K562 (cell line): ENCODE data around the gene FASTK. TPM values are rescaled to one million over a fixed set of nuclear protein-coding genes. Genes with fewer than 3 reads are reported as not detected.
A peak's percentile ranks its signal among the peaks of the same experiment; 100 is the strongest.

Experiments used
- ARID2 ChIP-seq: fragments of 450-650 bp; IDR thresholded peaks from 2 replicates; pipeline ENCODE4 v1.6.1; 2017; ENCODE audit warnings: antibody characterized with exemption, mild to moderate bottlenecking
- ARID3A ChIP-seq: IDR thresholded peaks from 2 replicates; pipeline ENCODE4 v1.6.1; 2012; ENCODE audit warnings: low read depth, low read length, improper control_type of control experiment, borderline replicate concordance
- ATF2 ChIP-seq: sonication (generic); formaldehyde crosslinking; IDR thresholded peaks from 2 replicates; pipeline ENCODE4 v1.8.1; 2022; ENCODE audit warnings: missing genetic modification reagents
- CBX2 ChIP-seq: fragments of 200-600 bp; sonication (generic); IDR thresholded peaks from one replicate; pipeline ENCODE4 v1.6.1; 2012; ENCODE audit warnings: mild to moderate bottlenecking, low read length, inconsistent platforms; ENCODE audit not compliant: insufficient read depth, poor library complexity, severe bottlenecking
- CREBBP ChIP-seq: IDR thresholded peaks from one replicate; pipeline ENCODE4 v1.6.1; 2012; ENCODE audit warnings: low read depth, mild to moderate bottlenecking, control low read depth, inconsistent platforms, low read length
- DIDO1 ChIP-seq: fragments of 450-650 bp; IDR thresholded peaks from 2 replicates; pipeline ENCODE4 v1.6.1; 2016; ENCODE audit warnings: low read depth, missing biosample characterization, missing genetic modification characterization
- FOSL1 ChIP-seq: fragments of 200-800 bp; sonication (Bioruptor generic); conservative IDR thresholded peaks from 2 replicates; pipeline ENCODE4 v1.6.1; 2016; ENCODE audit warnings: missing genetic modification characterization, missing compliant biosample characterization
- GABPB1 ChIP-seq: sonication (generic); formaldehyde crosslinking; IDR thresholded peaks from 2 replicates; pipeline ENCODE4 v1.8.0; 2022; ENCODE audit warnings: mild to moderate bottlenecking, missing genetic modification reagents
- HCFC1 ChIP-seq: IDR thresholded peaks from 2 replicates; pipeline ENCODE4 v1.6.1; 2012; ENCODE audit warnings: low read depth, low read length, improper control_type of control experiment
- IFI16 ChIP-seq: fragments of 250-450 bp; sonication (Bioruptor Pico); IDR thresholded peaks from 2 replicates; pipeline ENCODE4 v2.1.2; 2022; ENCODE audit warnings: mild to moderate bottlenecking, inconsistent platforms
- MAFG ChIP-seq: fragments of 450-650 bp; conservative IDR thresholded peaks from 2 replicates; pipeline ENCODE4 v1.6.1; 2016; ENCODE audit warnings: missing genetic modification characterization, missing compliant biosample characterization
- MIER1 ChIP-seq: fragments of 450-650 bp; IDR thresholded peaks from 2 replicates; pipeline ENCODE4 v1.6.1; 2016; ENCODE audit warnings: antibody characterized with exemption, mild to moderate bottlenecking, low read depth
- MTA1 ChIP-seq: fragments of 450-650 bp; IDR thresholded peaks from 2 replicates; pipeline ENCODE4 v1.6.1; 2017; ENCODE audit warnings: borderline replicate concordance
- NCOA2 ChIP-seq, 2 experiments: fragments of 450-650 bp; IDR thresholded peaks; 2 replicates each; pipeline ENCODE4 v1.6.1; 2018; ENCODE audit warnings: mild to moderate bottlenecking in 2 of 2, moderate library complexity in 1 of 2; ENCODE audit not compliant: partially characterized antibody in 2 of 2
- NR2F6 ChIP-seq: fragments of 450-650 bp; formaldehyde crosslinking; IDR thresholded peaks from 2 replicates; pipeline ENCODE4 v1.4.0; 2020; ENCODE audit warnings: mild to moderate bottlenecking
- RNF2 ChIP-seq: sonication (generic); IDR thresholded peaks from 2 replicates; pipeline ENCODE4 v1.6.1; 2016
- SP2 ChIP-seq: IDR thresholded peaks from 2 replicates; pipeline ENCODE4 v1.6.1; 2011; ENCODE audit warnings: mild to moderate bottlenecking, low read depth, low read length, moderate library complexity; ENCODE audit not compliant: poor library complexity, severe bottlenecking; ENCODE audit errors: extremely low read depth
- TAL1 ChIP-seq: fragments of 450-650 bp; IDR thresholded peaks from 2 replicates; pipeline ENCODE4 v1.6.1; 2016; ENCODE audit warnings: mild to moderate bottlenecking
- TEAD4 ChIP-seq, 2 experiments: sonication (generic) in 1 of 2; formaldehyde crosslinking in 1 of 2; IDR thresholded peaks; 2 replicates each; pipeline versions ENCODE4 v1.6.1 to v1.8.0; 2012 to 2022; ENCODE audit warnings: borderline replicate concordance in 1 of 2, inconsistent platforms in 1 of 2, low read length in 1 of 2, mild to moderate bottlenecking in 1 of 2, missing genetic modification reagents in 1 of 2
- TRIM25 ChIP-seq: fragments of 450-650 bp; IDR thresholded peaks from 2 replicates; pipeline ENCODE4 v1.7.0; 2016; ENCODE audit warnings: borderline replicate concordance
- ZNF253 ChIP-seq: fragments of 250-450 bp; sonication (Bioruptor Pico); conservative IDR thresholded peaks from 2 replicates; pipeline ENCODE4 v1.6.1; 2021; ENCODE audit warnings: mild to moderate bottlenecking
- ZNF280B ChIP-seq: fragments of 250-450 bp; sonication (Bioruptor Pico); IDR thresholded peaks from 2 replicates; pipeline ENCODE4 v1.5.1; 2021; ENCODE audit warnings: mild to moderate bottlenecking
- ZNF444 ChIP-seq: fragments of 250-450 bp; sonication (Bioruptor Pico); IDR thresholded peaks from 2 replicates; pipeline ENCODE4 v1.4.0; 2020; ENCODE audit warnings: mild to moderate bottlenecking, moderate library complexity
- polyA plus RNA-seq, 8 experiments: library from polyadenylated mRNA; depleted of rRNA in 4 of 8; stranded (reverse) in 5 of 8; unstranded in 3 of 8; fragments of >200 nt; fragmentation: Nextera tagmentation in 2 of 8; fragmentation: Illumina TruSeq in 1 of 8; extraction: Ambion mirVana in 2 of 8; extraction: Trizol in 1 of 8; gene quantifications; 2 replicates each; pipeline versions ENCODE4 v1.2.1 to v1.2.3, GENCODE V29; 2011 to 2014; ENCODE audit warnings: inconsistent platforms in 1 of 8, missing spikeins in 1 of 8
- total RNA-seq, 7 experiments: library from RNA; depleted of rRNA in 6 of 7; stranded (reverse); fragments of >200 nt in 6 of 7; fragmentation: Illumina TruSeq in 2 of 7; extraction: Trizol in 2 of 7; gene quantifications; 2 replicates each; pipeline versions ENCODE4 v1.2.1 to v1.2.3, GENCODE V29; 2011 to 2021; ENCODE audit warnings: low replicate concordance in 1 of 7

FASTK gene
- total and polyA plus RNA-seq, 9 of the 15 experiments (the other 6 are each of a cell fraction or from before 2014, with no cell fraction given) = 0.51 to 150 (median 48.2) TPM

GRCh38 chr7:151087245-151088018 lies 6.8 kb upstream of the FASTK start (continued):
- TF ChIP-seq CBX2 (no peak), ZNF444 (CRISPR knock-in tag) (no peak), MTA1 (peak; percentile 40; the same call in 1 of the 2 replicates), SP2 (no peak), ARID3A (no peak), TRIM25 (no peak), NR2F6 (CRISPR knock-in tag) (no peak), CREBBP (no peak), MAFG (tag) (no peak), RNF2 (no peak), HCFC1 (peak; percentile 58), ATF2 (CRISPR knock-in tag) (no peak), TAL1 (no peak), NCOA2 (IDR thresholded peaks at IDR 0.05; ENCODE audit: partially characterized antibody in 2 of 2) (no peak), ZNF280B (no peak), DIDO1 (tag) (no peak), FOSL1 (no peak), ZNF253 (CRISPR knock-in tag) (no peak), ARID2 (peak; percentile 3; the same call in 1 of the 2 replicates), GABPB1 (CRISPR knock-in tag) (peak; percentile 68), TEAD4 (IDR thresholded peaks at IDR 0.05; ENCODE audit: low read length) (no peak), TEAD4 (CRISPR knock-in tag; IDR thresholded peaks at IDR 0.05; ENCODE audit: borderline replicate concordance) (no peak), IFI16 (CRISPR knock-in tag) (no peak), MIER1 (no peak)
